HepG2 (cell line): Measurements from ENCODE around the gene SULT1E1. TPM values are rescaled to one million over a fixed set of nuclear protein-coding genes. Genes with fewer than 3 reads are reported as not detected.

ENCODE experiments used
- ATAC-seq: fragments of 200-7000 bp; cut with Tn5 transposase; 3 replicates; pipeline ENCODE4 v1.9.1; 2020; ENCODE audit warnings: mild to moderate bottlenecking, moderate library complexity
- BruUV-seq: library from RNA; stranded (reverse); fragments of 400-500 nt; replicated peaks from 2 replicates; lab custom pipeline; 2021; lab: Mats Ljungman, UMichigan
- CTCF ChIA-PET: fragments of 300-600 bp; formaldehyde crosslinking; extraction: SDS; loops from one replicate; lab custom pipeline; 2021; ENCODE audit warnings: low total read pairs, inconsistent platforms, low intra/inter-chr PET ratio; lab: Yijun Ruan, JAX
- POLR2A ChIA-PET: fragments of 350-600 bp; sonication (Branson Sonifier 250); formaldehyde crosslinking; loops from one replicate; lab custom pipeline; 2020; ENCODE audit warnings: antibody characterized with exemption, inconsistent platforms; lab: Yijun Ruan, JAX
- DNase-seq: peaks from one replicate; pipeline ENCODE4 v3.0.0-alpha.2; 2015; ENCODE audit warnings: low spot score
- FAIRE-seq: peaks from 3 replicates; lab custom pipeline; 2011; peaks lifted over from hg19 to GRCh38; lab: Jason Lieb, UNC
- H2AFZ ChIP-seq: one replicate; pipeline ENCODE4 v1.6.1; 2011; ENCODE audit warnings: low read length, inconsistent platforms
- H3K27ac ChIP-seq: fragments of 300-600 bp; 3 replicates; pipeline ENCODE4 v1.8.0; 2011; ENCODE audit warnings: mixed run types, mild to moderate bottlenecking, mixed read lengths, low read length, inconsistent platforms; ENCODE audit not compliant: insufficient read depth; ENCODE audit errors: extremely low read length
- H3K27me3 ChIP-seq, 2 experiments: fragments of 200-600 bp in 1 of 2; 2 replicates in 1 of 2; 3 replicates in 1 of 2; pipeline versions ENCODE4 v1.6.0 to v1.8.0; 2011; ENCODE audit warnings: low read length in 2 of 2, mild to moderate bottlenecking in 2 of 2, moderate library complexity in 2 of 2, inconsistent platforms in 1 of 2; ENCODE audit not compliant: insufficient read depth in 2 of 2, control insufficient read depth in 1 of 2
- H3K36me3 ChIP-seq, 2 experiments: fragments of 200-600 bp in 1 of 2; replicated peaks in 1 of 2; 2 replicates in 1 of 2; 3 replicates in 1 of 2; pipeline versions ENCODE4 v1.5.1 to v1.8.0; 2011; ENCODE audit warnings: low read length in 2 of 2, inconsistent platforms in 1 of 2; ENCODE audit not compliant: insufficient read depth in 2 of 2, control insufficient read depth in 1 of 2
- H3K4me1 ChIP-seq: 2 replicates; pipeline ENCODE4 v1.5.1; 2012; ENCODE audit warnings: low read length, inconsistent platforms; ENCODE audit not compliant: insufficient read depth
- H3K4me2 ChIP-seq: 2 replicates; pipeline ENCODE4 v1.6.0; 2011; ENCODE audit warnings: low read depth, low read length, inconsistent platforms
- H3K4me3 ChIP-seq, 3 experiments: fragments of 200-600 bp in 1 of 3; sonication (generic), shearing (Covaris generic) in 1 of 3; replicated peaks in 1 of 3; 2 replicates each; pipeline ENCODE4 v1.5.1; 2011 to 2016; ENCODE audit warnings: low read length in 3 of 3, inconsistent platforms in 2 of 3, low read depth in 2 of 3, mild to moderate bottlenecking in 2 of 3, control low read depth in 1 of 3, mixed read lengths in 1 of 3; ENCODE audit not compliant: insufficient read depth in 1 of 3
- H3K79me2 ChIP-seq: one replicate; pipeline ENCODE4 v1.6.1; 2011; ENCODE audit warnings: low read length, inconsistent platforms; ENCODE audit not compliant: insufficient read depth
- H3K9ac ChIP-seq: 2 replicates; pipeline ENCODE4 v1.6.0; 2011; ENCODE audit warnings: mild to moderate bottlenecking, low read depth, low read length, inconsistent platforms; ENCODE audit not compliant: insufficient read depth
- H3K9me3 ChIP-seq: 2 replicates; pipeline ENCODE4 v1.5.1; 2012; ENCODE audit warnings: mild to moderate bottlenecking, low read length
- H4K20me1 ChIP-seq: 2 replicates; pipeline ENCODE4 v1.6.0; 2011; ENCODE audit warnings: inconsistent platforms, mild to moderate bottlenecking, low read length, moderate library complexity; ENCODE audit not compliant: insufficient read depth
- FOSL2 ChIP-seq: sonication (generic); formaldehyde crosslinking; IDR thresholded peaks from 2 replicates; pipeline ENCODE4 v1.4.0; 2020; ENCODE audit warnings: missing genetic modification reagents
- KMT2B ChIP-seq: IDR thresholded peaks from 2 replicates; pipeline ENCODE4 v1.6.1; 2016; ENCODE audit warnings: missing genetic modification reagents, missing compliant biosample characterization
- RBFOX2 ChIP-seq: fragments of 200-400 bp; formaldehyde crosslinking; IDR thresholded peaks from 2 replicates; pipeline ENCODE4 v1.6.1; 2017; ENCODE audit warnings: low read depth, mild to moderate bottlenecking, low read length
- REL ChIP-seq: sonication (generic); formaldehyde crosslinking; conservative IDR thresholded peaks from 2 replicates; pipeline ENCODE4 v1.8.0; 2022; ENCODE audit warnings: mild to moderate bottlenecking, missing genetic modification reagents, moderate library complexity
- TARDBP ChIP-seq: sonication (generic); formaldehyde crosslinking; IDR thresholded peaks from 2 replicates; pipeline ENCODE4 v1.8.0; 2022; ENCODE audit warnings: mild to moderate bottlenecking, missing genetic modification reagents
- ZNF329 ChIP-seq: sonication (generic); formaldehyde crosslinking; IDR thresholded peaks from 2 replicates; pipeline ENCODE4 v1.9.0; 2021; ENCODE audit warnings: low read depth, mild to moderate bottlenecking, missing genetic modification reagents
- ZNF414 ChIP-seq: sonication (generic); formaldehyde crosslinking; IDR thresholded peaks from 2 replicates; pipeline ENCODE4 v1.5.0; 2020; ENCODE audit warnings: missing genetic modification reagents
- ZNF546 ChIP-seq: sonication (generic); formaldehyde crosslinking; conservative IDR thresholded peaks from 2 replicates; pipeline ENCODE4 v1.8.1; 2023; ENCODE audit warnings: mild to moderate bottlenecking, missing genetic modification reagents
- ZNF552 ChIP-seq: sonication (generic); formaldehyde crosslinking; IDR thresholded peaks from 2 replicates; pipeline ENCODE4 v1.9.0; 2022; ENCODE audit warnings: missing genetic modification reagents, mild to moderate bottlenecking, borderline replicate concordance
- in situ Hi-C: cut with HindIII; loops from 2 replicates; pipeline ENCODE4 v1.10.0; 2017; ENCODE audit warnings: low pct_unique_long_range_greater_than_20kb; ENCODE audit not compliant: extremely low pct_ligation_motif_present
- intact Hi-C: fragments of 100-400 bp; cut with micrococcal nuclease; formaldehyde crosslinking; loops from one replicate; pipeline ENCODE4 v1.10.0; 2022; ENCODE audit not compliant: unreplicated experiment
- polyA plus RNA-seq, 8 experiments: library from polyadenylated mRNA; depleted of rRNA in 3 of 8; stranded (reverse) in 7 of 8; unstranded in 1 of 8; fragments of >200 nt; fragmentation: Illumina TruSeq in 4 of 8; extraction: Trizol in 4 of 8; gene quantifications; 2 replicates each; pipeline versions ENCODE4 v1.2.1 to v1.2.3, GENCODE V29; 2011 to 2016; ENCODE audit warnings: low read depth in 4 of 8, missing spikeins in 1 of 8, mixed read lengths in 1 of 8; ENCODE audit not compliant: insufficient read depth in 1 of 8
- total RNA-seq, 5 experiments: library from RNA; depleted of rRNA; stranded (reverse); fragments of >200 nt; fragmentation: Illumina TruSeq; extraction: Trizol; gene quantifications; 2 replicates each; pipeline ENCODE4 v1.2.3, GENCODE V29; 2016; ENCODE audit warnings: low read depth in 1 of 5
- TF ChIP-seq, protein P1 (sequence below): sonication (generic); formaldehyde crosslinking; IDR thresholded peaks from 2 replicates; pipeline ENCODE4 v1.5.0; 2020; ENCODE audit warnings: mild to moderate bottlenecking, missing genetic modification reagents, moderate library complexity

Gene SULT1E1
- total and polyA plus RNA-seq, 2 of the 13 experiments (the other 11 are each of a cell fraction or from before 2014, with no cell fraction given) = 1.7 to 3.9 TPM

DNA sequence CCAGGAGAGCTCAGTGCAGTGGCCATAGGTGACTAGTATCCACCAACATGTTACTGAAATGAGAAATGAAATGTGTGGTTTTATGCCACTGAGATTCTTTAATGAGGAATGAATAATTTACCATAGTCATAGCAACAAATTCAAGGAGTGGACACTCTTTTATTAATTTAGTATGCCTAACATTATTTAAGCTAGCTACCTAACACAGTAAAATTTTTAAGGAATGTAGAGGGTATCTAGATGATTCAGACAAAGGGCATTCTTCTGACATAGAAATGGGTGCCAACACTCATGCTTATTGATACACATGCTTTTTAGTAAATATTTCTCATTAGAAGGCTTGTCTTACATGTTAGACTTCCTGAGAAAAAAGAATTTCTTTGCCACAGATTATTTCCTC lies 66.2 kb downstream of the SULT1E1 start:
- H3K9me3 ChIP-seq = no peaks in the 10 kb centered on the region
- ChIA-PET POLR2A (no interaction called here), CTCF (no interaction called here)
- TF ChIP-seq ZNF414 (CRISPR knock-in tag) (no peak), TARDBP (CRISPR knock-in tag) (no peak), ZNF546 (CRISPR knock-in tag) (no peak), FOSL2 (CRISPR knock-in tag) (no peak), KMT2B (CRISPR knock-in tag) (no peak), REL (CRISPR knock-in tag) (no peak), RBFOX2 (no peak), ZNF552 (CRISPR knock-in tag) (no peak), ZNF329 (CRISPR knock-in tag) (no peak)
- TF ChIP-seq, protein P1, sequence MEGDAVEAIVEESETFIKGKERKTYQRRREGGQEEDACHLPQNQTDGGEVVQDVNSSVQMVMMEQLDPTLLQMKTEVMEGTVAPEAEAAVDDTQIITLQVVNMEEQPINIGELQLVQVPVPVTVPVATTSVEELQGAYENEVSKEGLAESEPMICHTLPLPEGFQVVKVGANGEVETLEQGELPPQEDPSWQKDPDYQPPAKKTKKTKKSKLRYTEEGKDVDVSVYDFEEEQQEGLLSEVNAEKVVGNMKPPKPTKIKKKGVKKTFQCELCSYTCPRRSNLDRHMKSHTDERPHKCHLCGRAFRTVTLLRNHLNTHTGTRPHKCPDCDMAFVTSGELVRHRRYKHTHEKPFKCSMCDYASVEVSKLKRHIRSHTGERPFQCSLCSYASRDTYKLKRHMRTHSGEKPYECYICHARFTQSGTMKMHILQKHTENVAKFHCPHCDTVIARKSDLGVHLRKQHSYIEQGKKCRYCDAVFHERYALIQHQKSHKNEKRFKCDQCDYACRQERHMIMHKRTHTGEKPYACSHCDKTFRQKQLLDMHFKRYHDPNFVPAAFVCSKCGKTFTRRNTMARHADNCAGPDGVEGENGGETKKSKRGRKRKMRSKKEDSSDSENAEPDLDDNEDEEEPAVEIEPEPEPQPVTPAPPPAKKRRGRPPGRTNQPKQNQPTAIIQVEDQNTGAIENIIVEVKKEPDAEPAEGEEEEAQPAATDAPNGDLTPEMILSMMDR = no peak
- BruUV-seq = no TSS peak
- no peaks in the 10 kb centered on the region for H3K4me1 ChIP-seq
- H3K4me2 ChIP-seq = no peak overlapping the region
- H2AFZ ChIP-seq = no peak overlapping the region
- no peaks in the 10 kb centered on the region for H3K27me3 ChIP-seq
- DNase-seq = no peak
- no peaks in the 10 kb centered on the region for H3K79me2 ChIP-seq
- no peak overlapping the region for H3K27ac ChIP-seq
- no peak overlapping the region for H3K4me3 ChIP-seq
- no peaks in the 10 kb centered on the region for H3K36me3 ChIP-seq
- intact Hi-C loops = no loop called here
- H3K9ac ChIP-seq = no peak overlapping the region
- FAIRE-seq = no peak
- ATAC-seq = no peak
- no peaks in the 10 kb centered on the region for H4K20me1 ChIP-seq
- in situ Hi-C loops = no loop called here

Other genes with a start within 250 kb of the SULT1E1 start
- gene UGT2A2, start 220.5 kb downstream of the SULT1E1 start, total RNA-seq (2016; rRNA removed; fragmentation: Illumina TruSeq; extraction: Trizol) = not detected in 2 replicates
- not detected in 2 replicates for gene UGT2A2, start 220.5 kb downstream of the SULT1E1 start, polyA plus RNA-seq (2011; rRNA removed)
- not detected in 2 replicates for gene UGT2A1, start 206.9 kb downstream of the SULT1E1 start, total RNA-seq (2016; rRNA removed; fragmentation: Illumina TruSeq; extraction: Trizol)
- gene UGT2A1, start 206.9 kb downstream of the SULT1E1 start, polyA plus RNA-seq (2011; rRNA removed) = not detected in 2 replicates
- 0.20 and 0.21 TPM in 2 replicates for gene SULT1B1, start 99.5 kb downstream of the SULT1E1 start, total RNA-seq (2016; rRNA removed; fragmentation: Illumina TruSeq; extraction: Trizol)
- gene SULT1B1, start 99.5 kb downstream of the SULT1E1 start, polyA plus RNA-seq (2011; rRNA removed) = 0.25 TPM in 2 replicates
- gene CSN1S1, start 70.9 kb upstream of the SULT1E1 start, total RNA-seq (2016; rRNA removed; fragmentation: Illumina TruSeq; extraction: Trizol) = not detected in 2 replicates
- not detected in 2 replicates for gene CSN1S1, start 70.9 kb upstream of the SULT1E1 start, polyA plus RNA-seq (2011; rRNA removed)
- not detected in 2 replicates for gene CSN2, start 105.6 kb upstream of the SULT1E1 start, total RNA-seq (2016; rRNA removed; fragmentation: Illumina TruSeq; extraction: Trizol)
- gene CSN2, start 105.6 kb upstream of the SULT1E1 start, polyA plus RNA-seq (2011; rRNA removed) = 0.15 TPM in 1 of 2 replicates, not detected in the other
- gene STATH, start 135.8 kb upstream of the SULT1E1 start, total RNA-seq (2016; rRNA removed; fragmentation: Illumina TruSeq; extraction: Trizol) = not detected in 2 replicates
- gene STATH, start 135.8 kb upstream of the SULT1E1 start, polyA plus RNA-seq (2011; rRNA removed) = not detected in 2 replicates
- gene HTN3, start 168.3 kb upstream of the SULT1E1 start, total RNA-seq (2016; rRNA removed; fragmentation: Illumina TruSeq; extraction: Trizol) = not detected in 2 replicates
- gene HTN3, start 168.3 kb upstream of the SULT1E1 start, polyA plus RNA-seq (2011; rRNA removed) = not detected in 2 replicates
- not detected in 2 replicates for gene HTN1, start 190.3 kb upstream of the SULT1E1 start, total RNA-seq (2016; rRNA removed; fragmentation: Illumina TruSeq; extraction: Trizol)
- 0.21 TPM in 1 of 2 replicates, not detected in the other for gene HTN1, start 190.3 kb upstream of the SULT1E1 start, polyA plus RNA-seq (2011; rRNA removed)